Fibroblast of skin of abdomen (primary cell): ENCODE measurements around the gene CAPN1.

Experiments used
- DNase-seq: peaks from one replicate; pipeline ENCODE4 v3.0.0-alpha.2; 2013

The CAPN1 gene

DNA sequence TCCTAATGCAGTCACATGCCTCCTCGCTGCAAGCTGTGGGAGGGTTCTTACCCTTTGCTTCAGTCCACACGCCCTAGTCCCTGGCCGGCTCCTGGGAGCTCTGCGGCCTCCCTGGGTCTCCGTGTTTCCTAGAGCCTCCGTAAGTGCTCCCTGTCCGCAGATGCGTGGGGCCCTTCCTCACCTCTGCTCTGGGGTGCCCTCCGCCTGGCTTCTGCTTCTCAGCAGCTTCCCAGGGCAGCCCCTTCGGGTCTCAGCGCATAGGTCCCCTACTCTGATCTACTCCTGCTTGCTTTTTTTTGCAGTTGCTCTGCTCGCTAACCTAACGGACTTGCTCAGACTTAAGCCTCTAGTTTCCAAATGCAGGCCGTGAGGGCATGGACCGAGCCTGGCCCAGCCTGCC, 22.4 kb downstream of the CAPN1 start:
- DNase-seq: no peak

DNA sequence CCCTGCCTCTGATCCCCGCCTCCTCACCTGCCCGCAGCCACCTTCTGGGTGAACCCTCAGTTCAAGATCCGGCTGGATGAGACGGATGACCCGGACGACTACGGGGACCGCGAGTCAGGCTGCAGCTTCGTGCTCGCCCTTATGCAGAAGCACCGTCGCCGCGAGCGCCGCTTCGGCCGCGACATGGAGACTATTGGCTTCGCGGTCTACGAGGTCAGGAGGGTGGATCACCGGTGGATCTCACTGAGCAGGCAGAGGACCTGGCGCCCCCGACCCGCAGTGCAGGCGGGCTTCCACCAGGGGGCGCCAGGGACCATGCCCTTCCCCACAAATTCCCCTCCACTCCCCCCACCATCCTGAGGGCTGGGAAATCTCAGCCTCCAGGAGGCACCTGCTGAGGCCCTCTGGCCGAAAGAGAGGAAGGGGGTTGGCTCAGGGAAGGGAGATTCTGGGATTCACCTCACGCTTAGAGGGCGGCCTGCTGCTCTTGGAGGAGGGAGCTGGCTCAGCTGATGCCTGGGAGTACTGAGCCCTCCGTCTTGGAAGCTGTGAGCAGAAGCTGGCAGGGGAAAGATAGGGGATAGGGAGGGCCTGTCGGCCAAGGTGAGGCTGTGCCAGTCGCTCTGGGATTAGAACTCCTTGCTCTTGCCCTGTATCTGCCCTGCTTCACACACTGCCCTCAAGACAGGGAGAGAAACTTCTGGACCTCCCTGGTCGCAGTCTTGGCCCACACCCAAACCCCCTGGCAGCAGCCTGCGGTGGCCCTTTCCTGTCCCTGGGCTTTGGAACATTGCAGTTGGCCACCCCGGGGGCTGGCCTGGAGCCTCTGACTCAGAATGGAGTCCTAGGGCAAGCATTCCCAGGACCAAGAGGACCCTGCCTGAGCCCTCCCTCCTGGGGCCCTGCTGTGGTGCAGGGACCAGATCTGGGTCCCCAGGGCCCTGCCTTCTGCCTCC, 23.2 kb downstream of the CAPN1 start:
- DNase-seq: no peak

DNA sequence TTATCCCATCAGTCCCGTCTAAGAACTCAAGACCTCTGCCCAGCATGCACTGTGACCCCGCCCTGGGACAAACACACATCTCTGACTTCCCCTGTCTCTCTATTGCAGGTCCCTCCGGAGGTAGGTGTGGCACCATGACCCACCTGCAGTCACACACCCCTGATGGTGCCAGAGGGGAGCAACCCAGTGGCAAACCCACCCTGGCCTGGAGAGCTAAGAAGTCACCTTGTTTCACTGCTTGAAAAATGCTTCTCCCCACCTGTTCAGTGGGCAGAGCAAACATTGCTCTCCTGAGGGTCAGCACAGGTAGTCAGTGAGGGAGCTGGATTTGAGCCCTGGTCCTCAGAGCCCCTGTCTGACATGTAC, 23.9 kb downstream of the CAPN1 start:
- DNase-seq: no peak

DNA sequence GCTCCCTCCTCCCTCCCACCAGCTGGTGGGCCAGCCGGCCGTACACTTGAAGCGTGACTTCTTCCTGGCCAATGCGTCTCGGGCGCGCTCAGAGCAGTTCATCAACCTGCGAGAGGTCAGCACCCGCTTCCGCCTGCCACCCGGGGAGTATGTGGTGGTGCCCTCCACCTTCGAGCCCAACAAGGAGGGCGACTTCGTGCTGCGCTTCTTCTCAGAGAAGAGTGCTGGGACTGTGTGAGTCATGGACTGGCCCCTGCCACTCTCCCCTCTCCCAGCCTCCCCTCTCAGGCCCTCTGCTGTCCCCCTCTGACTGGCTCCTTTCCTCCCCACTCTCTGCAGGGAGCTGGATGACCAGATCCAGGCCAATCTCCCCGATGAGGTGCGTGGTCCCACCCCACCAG, 24.7 kb downstream of the CAPN1 start:
- DNase-seq: no peak

DNA sequence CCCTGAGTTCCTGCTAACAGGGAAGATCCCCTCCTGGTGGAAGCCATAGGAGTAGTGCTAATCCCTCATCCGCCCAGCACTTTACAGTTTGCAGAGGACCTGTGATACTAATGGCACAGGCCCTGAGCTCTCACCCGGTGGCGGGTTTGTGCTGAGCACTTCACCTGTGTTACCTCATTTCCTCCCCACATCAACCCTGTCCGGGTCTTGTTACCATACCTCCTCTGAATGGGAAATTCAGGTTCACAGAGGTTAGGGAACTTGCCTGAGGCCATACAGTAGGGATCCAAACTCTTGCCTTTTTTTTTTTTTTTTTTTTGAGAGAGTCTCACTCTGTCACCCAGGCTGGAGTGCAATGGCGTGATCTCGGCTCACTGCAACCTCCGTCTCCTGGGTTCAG, 25.2 kb downstream of the CAPN1 start:
- DNase-seq: no peak

DNA sequence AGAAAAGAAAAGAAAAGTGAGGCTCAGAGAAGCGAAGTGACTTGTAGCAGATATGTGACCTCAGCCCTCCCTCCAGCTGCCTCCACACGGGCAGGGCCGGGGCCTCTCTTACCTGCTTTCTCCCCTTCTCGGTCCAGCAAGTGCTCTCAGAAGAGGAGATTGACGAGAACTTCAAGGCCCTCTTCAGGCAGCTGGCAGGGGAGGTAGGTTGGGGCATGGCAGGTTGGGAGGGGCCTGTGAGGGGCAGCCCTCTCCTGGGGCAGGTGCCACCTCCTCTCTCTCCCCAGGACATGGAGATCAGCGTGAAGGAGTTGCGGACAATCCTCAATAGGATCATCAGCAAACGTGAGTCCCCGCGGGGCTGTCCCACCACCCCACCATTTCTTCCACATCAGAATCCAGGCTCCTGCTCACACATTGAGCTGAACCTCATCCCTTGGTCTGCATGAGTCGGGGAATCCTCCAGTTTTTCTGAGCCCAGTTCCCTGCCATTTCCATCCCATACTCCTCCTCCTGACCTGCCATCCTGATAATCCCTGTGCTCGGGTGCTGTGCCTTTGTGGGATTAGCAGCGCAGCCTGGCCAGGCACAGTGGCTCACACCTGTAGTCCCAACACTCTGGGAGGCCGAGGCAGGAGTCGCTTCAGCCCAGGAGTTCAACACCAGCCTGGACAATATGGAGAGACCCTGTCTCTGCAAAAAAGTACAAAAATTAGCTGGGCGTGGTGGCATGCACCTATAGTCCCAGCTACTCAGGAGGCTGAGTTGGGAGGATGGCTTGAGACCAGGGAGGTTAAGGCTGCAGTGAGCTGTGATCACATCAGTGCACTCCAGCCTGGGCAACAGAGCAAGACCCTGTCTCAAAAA, 26.4 kb downstream of the CAPN1 start:
- no peak for DNase-seq

DNA sequence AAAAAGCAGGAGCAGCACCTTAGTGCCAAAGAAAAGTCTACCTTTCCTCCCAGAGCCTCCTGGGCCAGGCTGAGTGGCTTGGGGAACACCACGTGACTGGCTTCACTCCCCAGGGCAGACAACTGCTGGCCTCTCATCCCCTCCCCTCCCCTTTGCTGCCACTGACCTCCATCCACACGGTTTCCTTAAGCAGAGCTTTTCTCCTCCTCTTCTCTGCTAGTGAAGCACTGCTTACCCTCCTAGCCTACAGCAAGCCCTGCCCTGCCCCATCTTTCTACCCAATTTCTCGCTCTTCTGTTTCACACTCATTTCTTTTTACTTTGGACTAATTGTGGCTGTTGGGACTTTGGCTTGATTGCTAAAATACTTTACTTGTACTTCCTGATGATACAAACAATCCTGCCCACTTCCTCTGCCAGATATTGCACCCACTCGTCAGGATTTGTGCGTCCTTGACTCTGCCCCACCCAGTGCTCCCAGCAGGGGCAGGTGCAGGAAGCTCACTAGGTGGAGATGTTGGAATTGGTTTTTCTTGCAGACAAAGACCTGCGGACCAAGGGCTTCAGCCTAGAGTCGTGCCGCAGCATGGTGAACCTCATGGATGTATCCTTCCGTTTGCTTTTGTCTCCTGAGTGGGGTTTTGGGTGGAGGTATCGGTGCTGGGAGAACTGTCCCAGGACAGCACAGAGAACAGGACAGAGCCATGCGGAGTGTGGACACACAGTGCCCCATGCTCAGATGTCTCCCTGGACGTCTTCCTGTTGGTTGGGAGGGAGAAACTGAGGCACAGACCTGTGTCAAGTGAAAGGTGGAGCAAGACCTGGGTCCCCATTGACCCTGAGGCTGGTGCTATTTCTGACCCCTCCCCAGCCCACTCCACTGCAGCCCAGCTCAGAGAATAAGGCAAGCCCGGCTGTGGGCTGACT, 27.3 kb downstream of the CAPN1 start:
- DNase-seq: no peak

DNA sequence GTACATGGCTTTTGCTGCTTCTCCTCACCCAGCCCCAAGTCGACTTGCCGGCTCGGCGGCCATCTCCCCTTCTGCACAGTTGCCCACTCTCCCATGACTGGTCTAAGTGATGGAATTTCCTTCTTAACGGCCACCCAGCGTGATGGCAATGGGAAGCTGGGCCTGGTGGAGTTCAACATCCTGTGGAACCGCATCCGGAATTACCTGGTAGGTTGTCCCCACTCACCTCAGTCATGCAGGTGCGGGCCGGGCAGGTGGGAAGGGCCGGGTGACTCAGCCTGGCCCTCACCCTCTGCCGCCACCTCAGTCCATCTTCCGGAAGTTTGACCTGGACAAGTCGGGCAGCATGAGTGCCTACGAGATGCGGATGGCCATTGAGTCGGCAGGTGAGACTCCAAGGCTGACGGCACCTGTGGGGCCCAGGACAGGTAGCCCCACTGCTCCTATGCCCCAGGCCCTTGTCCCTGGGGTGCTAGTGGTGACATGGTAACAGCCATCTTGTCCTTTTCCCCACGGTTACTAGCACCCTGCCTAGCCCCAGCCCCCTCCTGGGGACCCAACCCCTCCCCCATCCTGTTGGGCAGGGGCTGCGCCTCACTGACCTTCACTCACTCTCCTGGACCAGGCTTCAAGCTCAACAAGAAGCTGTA, 28.1 kb downstream of the CAPN1 start:
- no peak for DNase-seq

DNA sequence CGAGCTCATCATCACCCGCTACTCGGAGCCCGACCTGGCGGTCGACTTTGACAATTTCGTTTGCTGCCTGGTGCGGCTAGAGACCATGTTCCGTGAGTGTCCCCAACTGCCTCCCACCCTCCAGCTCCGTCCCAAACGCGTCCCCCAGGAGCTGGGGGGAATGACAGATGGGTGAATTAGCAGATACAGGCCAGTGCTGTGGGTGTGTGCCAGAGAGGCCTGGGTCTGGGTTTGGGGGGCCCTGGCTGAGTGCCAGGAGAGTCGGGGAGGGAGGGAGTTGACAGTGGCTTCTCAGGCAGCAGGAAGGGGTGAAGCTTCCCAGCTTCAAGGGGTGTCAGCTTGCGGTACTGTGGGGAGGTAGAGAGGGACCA, 28.6 kb downstream of the CAPN1 start:
- DNase-seq: no peak

DNA sequence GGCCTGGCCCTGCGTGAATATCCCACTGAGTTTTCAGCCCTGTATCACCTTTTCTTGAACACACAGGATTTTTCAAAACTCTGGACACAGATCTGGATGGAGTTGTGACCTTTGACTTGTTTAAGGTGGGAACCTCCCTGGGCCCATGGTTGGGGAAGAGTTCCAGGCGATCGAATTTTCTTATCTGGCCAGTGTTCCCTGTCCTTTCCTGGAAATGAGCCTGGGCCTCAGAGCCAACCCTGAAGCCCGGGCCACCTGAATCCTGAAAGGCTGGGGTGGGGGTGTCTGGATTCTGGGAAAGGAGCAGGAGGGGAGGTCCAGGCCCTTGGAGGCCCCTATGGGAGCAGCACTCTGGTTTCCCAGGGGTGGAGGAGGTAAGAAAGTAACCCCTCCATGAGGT, 29.0 kb downstream of the CAPN1 start:
- no peak for DNase-seq

DNA sequence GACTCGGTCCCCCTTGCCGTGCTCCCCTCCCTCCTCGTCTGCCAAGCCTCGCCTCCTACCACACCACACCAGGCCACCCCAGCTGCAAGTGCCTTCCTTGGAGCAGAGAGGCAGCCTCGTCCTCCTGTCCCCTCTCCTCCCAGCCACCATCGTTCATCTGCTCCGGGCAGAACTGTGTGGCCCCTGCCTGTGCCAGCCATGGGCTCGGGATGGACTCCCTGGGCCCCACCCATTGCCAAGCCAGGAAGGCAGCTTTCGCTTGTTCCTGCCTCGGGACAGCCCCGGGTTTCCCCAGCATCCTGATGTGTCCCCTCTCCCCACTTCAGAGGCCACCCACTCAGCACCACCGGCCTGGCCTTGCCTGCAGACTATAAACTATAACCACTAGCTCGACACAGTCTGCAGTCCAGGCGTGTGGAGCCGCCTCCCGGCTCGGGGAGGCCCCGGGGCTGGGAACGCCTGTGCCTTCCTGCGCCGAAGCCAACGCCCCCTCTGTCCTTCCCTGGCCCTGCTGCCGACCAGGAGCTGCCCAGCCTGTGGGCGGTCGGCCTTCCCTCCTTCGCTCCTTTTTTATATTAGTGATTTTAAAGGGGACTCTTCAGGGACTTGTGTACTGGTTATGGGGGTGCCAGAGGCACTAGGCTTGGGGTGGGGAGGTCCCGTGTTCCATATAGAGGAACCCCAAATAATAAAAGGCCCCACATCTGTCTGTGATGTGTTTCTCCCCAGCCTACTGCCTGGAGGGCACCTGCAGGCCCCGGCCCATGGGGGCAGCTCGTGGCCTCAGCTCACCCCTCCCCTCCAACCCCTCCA, 29.8 kb downstream of the CAPN1 start:
- no peak for DNase-seq

DNA sequence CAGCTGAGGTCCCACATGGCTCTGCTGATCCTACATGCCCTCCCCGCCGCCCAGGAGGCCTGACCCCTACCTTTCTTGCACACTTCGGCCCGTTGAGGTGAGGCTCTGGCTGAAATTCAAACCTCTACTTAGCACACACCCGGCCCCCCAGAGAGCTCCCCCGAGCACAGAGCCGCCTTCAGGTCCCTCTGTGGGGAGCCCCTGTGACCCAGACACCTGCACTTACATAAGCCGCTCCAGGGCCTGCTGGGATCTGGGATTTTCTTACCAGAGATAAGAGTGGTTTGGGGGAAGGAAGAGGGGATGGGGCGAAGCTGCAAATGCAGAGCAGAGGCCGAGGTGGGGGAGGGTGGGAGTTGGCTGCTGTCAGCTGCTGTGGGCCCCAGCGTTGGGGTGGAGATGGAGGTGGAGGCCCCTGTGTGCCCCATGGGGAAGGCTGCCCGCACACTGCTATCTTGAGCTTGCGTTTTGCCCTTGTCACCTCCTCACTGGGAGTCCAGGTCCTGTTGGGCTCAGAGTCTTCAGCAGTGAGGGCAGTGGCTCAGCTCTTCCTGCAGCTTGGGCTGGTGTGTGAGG, 30.6 kb downstream of the CAPN1 start:
- DNase-seq: no peak

DNA sequence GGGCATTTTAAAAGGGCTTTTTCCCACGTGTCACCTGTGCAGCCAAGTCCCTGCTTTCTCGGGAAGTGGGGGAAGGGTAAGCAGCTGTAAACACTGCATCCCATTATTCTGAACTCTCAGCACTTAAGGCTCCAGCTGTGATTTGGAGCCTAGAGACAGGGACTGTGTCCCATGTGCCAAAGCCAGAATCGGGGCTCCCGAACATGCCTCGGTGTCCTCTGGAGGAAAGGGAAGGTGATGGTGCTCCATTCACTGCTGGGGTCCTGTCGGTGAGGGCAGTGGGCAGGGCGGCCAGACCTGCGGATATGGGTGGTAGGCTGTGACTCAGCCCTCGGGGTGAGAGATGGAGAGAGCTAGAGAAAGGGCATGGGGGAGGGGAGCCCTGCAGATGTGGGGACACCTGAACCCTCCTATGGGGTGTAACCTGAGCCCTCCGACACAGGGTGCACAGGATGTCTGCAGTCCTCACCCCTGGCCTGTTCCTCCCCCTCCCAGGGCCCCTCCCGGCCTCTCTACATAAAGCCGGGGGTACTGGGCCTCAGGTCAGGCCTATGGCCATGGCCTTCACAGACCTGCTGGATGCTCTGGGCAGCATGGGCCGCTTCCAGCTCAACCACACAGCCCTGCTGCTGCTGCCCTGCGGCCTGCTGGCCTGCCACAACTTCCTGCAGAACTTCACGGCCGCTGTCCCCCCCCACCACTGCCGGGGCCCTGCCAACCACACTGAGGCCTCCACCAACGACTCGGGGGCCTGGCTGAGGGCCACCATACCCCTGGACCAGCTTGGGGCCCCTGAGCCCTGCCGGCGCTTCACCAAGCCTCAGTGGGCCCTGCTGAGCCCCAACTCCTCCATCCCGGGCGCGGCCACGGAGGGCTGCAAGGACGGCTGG, 31.8 kb downstream of the CAPN1 start:
- DNase-seq: no peak

DNA sequence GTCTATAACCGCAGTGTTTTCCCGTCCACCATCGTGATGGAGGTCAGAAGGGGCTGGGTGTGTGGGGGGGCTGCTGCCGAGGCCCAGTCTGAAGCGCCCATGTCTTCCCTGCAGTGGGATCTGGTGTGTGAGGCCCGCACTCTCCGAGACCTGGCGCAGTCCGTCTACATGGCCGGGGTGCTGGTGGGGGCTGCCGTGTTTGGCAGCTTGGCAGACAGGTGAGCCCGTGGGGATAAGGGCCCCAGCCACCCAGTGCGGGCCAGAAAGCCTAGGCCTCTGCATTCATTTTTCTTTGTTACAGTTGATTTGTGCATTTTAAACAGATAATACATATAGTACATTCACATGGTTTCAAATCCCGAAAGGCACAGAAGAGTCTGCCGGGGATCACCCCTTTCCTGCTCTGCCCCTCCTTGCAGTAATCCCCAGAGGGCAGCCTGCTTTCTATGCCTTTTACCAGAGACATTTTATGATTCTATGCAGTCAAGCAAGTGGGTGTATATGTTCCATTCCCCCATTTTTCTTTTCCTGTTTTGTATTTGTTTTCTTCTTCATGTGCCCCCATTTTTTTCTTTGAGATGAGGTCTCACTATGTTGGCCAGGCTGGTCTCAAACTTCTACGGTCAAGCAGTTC, 32.6 kb downstream of the CAPN1 start:
- DNase-seq: no peak

DNA sequence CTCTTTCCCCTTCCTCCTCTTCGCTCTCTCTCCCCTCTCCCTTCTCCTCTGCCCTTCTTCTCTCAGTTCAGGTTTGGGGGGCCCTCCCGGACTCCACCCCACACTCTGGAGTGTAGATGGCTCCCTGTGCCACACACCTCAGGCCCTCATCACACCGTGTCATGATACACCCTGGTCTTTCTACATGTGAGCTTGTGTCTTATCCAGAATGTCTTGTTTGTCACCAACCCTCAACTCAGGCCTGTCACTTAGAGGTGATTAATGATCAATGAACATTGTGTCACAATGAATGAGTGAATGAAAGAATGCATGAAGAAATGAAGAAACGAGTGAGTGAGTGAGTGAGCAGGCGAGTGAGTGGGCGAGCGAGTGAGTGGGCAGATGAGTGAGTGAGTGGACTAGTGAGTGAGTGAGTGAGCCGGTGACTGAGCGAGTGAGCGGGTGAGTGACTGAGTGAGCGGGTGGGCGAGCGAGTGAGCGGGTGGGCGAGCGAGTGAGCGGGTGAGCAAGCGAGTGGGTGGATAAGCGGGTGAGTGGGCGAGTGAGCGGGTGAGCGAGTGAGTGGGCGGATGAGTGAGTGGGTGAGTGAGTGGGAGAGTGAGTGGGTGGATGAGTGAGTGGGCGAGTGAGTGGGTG, 33.8 kb downstream of the CAPN1 start:
- DNase-seq: no peak

DNA sequence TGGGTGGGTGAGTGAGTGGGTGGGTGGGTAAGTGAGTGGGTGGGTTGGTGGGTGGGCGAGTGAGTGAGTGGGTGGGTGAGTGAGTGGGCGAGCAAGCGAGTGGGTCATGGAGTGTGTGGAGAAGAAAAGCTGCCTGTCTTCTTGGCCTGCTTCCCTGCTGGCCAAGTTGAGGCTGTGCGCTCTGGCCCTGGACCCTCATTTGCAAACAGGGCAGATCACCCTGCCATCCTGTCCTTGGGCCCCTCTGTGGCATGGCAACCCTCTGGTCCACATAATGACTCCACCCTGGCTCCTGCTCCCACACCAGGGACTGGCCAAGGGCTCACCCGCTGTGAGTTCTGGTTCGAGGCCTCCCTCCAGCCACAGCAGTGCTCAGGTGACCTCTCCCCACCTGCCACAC, 35.1 kb downstream of the CAPN1 start:
- no peak for DNase-seq

DNA sequence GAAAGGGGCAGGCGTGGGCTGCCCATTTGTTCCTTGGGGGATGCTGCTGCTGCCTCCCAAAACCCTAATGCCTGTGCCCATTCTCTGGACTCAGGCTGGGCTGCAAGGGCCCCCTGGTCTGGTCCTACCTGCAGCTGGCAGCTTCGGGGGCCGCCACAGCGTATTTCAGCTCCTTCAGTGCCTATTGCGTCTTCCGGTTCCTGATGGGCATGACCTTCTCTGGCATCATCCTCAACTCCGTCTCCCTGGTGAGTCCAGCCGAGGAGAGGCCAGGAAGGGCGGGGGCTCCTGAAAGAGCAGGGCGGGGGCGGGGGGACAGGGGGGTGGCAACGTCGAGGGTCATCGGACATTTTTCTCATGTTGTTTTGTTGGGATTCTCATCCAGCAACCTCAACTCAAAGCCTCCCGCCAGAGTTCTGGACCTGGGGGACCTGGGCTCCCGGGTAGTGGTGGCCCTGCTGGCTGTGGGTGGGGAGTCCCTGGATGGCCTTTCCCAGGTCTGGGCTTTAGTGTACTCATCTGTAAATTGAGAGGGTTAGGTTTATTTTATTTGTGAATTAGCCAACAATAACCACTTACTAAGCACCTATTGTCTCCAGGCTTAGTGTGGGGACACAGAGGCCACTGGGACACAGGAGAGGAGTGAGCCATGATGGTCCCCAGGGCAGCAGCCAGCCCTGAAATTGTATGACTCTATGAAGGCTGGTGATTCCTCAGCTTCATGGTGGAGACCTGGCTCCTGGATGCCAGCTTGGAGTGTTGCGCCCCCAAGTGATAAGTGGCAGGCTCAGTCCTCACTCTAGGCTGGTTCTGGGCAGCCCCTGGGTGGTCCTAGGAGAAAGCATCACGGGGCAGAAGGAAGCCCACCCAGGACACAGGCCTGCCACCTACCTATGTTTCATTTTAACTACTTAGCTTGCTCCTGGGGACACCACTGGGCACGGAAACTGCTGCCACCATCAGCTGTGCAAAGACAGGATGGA, 36.0 kb downstream of the CAPN1 start:
- no peak for DNase-seq

DNA sequence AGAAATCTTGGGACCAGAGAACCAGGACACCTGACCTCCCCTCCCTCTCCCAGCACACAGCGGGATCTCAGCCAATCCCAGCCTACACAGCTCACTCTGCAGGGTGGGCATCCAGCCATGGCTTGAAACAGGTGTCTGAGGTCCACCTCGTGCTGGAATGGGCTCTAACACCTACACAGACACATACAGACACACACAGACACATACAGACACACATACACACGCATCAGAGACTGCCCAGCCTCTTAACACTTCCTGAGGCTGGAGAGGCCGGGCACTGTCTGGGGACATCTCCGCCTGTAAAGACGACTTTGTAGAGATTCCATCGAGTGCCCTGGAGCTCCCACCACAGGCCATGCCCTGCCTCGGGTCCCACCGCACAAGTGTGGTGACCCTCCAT, 36.7 kb downstream of the CAPN1 start:
- no peak for DNase-seq
